BE2C (cell line): ENCODE data around the gene ADCY7.

Experiments used
- DNase-seq: peaks from one replicate; pipeline ENCODE4 v3.0.0-alpha.2; 2020
- H3K27me3 ChIP-seq: fragments of 250-450 bp; sonication (Bioruptor Pico); 2 replicates; pipeline ENCODE4 v1.5.1; 2020; ENCODE audit warnings: mild to moderate bottlenecking
- H3K36me3 ChIP-seq: fragments of 250-450 bp; sonication (Bioruptor Pico); 2 replicates; pipeline ENCODE4 v1.5.1; 2020; ENCODE audit warnings: mild to moderate bottlenecking
- H3K4me1 ChIP-seq: fragments of 250-450 bp; sonication (Bioruptor Pico); 2 replicates; pipeline ENCODE4 v1.5.1; 2020
- H3K4me3 ChIP-seq: 2 replicates; pipeline ENCODE4 v1.5.1; 2011; ENCODE audit warnings: low read depth, low read length
- H3K9me3 ChIP-seq: fragments of 250-450 bp; sonication (Bioruptor Pico); 2 replicates; pipeline ENCODE4 v1.5.1; 2020
- TF ChIP-seq, protein P1 (sequence below): IDR thresholded peaks from 2 replicates; pipeline ENCODE4 v1.5.1; 2012; ENCODE audit warnings: mild to moderate bottlenecking, low read depth, low read length

Gene ADCY7

DNA sequence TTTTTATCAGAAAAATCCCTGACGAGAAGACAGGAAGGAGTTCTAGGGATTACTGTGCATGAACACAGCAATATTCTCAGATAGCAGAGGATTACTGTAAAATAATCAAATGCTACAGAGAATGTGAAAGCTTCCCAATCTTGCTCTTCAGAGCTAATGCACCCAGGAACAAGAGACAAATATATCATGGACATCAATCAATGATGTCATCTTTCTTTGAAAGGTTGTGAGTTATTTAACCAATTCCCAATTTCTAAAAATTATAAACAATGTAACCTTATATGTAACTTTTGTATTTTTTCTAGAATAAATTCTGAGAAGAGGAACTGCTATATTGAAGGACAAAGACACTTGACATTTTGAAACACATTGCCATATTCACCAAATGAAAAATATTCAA lies 56.0 kb downstream of the ADCY7 start:
- no peaks in the 10 kb centered on the region for H3K9me3 ChIP-seq
- H3K4me3 ChIP-seq: no peak overlapping the region
- TF ChIP-seq, protein P1, sequence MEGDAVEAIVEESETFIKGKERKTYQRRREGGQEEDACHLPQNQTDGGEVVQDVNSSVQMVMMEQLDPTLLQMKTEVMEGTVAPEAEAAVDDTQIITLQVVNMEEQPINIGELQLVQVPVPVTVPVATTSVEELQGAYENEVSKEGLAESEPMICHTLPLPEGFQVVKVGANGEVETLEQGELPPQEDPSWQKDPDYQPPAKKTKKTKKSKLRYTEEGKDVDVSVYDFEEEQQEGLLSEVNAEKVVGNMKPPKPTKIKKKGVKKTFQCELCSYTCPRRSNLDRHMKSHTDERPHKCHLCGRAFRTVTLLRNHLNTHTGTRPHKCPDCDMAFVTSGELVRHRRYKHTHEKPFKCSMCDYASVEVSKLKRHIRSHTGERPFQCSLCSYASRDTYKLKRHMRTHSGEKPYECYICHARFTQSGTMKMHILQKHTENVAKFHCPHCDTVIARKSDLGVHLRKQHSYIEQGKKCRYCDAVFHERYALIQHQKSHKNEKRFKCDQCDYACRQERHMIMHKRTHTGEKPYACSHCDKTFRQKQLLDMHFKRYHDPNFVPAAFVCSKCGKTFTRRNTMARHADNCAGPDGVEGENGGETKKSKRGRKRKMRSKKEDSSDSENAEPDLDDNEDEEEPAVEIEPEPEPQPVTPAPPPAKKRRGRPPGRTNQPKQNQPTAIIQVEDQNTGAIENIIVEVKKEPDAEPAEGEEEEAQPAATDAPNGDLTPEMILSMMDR: no peak
- H3K36me3 ChIP-seq: peaks cover 62% of the 10 kb centered on the region
- no peaks in the 10 kb centered on the region for H3K27me3 ChIP-seq
- H3K4me1 ChIP-seq: no peaks in the 10 kb centered on the region
- DNase-seq: no peak

DNA sequence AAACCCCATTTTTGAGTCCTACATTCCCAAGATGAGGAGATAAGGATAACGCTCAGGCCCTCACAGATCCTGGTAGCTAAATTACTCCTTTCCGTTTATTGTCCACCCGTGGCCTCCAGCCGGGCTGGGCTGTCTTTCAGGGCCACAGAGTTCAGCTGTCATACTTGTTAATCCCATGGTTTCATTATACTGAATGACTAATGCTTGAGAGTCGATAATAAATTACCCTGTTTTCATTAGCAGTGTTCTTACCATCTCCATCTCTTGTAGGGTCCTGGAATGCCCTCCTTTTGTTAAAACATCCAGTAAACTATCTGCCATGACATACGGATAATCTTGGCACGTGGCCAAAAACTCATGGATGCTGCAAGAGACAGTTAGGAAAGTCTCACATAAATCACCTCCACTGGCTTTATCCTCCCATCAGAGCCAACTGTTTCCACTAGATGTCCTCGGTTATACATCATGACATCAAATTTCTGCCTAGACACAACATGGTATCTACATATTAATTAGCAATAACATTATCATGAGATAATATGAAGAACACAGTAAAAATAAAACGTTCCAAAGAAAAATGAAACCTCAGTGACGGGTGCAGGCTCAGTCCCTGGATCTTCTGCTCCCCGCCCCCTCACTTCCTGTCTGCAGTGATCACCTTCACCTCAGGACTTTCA lies 57.1 kb downstream of the ADCY7 start:
- no peaks in the 10 kb centered on the region for H3K27me3 ChIP-seq
- TF ChIP-seq, protein P1: peak; percentile 27
- H3K36me3 ChIP-seq: peaks cover 57% of the 10 kb centered on the region
- DNase-seq: peak; percentile 59
- no peak overlapping the region for H3K4me3 ChIP-seq
- no peaks in the 10 kb centered on the region for H3K9me3 ChIP-seq
- no peaks in the 10 kb centered on the region for H3K4me1 ChIP-seq

DNA sequence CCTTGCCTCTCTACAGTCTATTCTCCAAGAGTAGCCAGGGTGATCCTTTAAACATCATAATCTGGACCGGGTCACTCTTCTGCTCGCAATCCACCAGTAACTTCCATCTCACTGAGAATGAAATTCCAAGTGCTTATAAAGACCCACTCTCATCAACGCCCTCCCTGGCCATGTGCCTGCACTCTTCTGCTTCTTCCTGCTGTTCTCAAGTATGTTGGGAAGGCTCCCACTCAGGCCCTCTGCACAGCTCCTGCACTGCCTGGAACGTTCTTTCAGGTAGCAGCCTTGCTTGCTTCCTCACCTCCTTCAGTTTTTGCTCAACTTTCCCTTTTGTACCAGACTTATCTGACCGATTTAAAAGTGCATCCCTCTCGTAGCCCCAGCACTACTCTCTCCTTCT lies 58.0 kb downstream of the ADCY7 start:
- Histone ChIP-seq H3K36me3 (peaks cover 51% of the 10 kb centered on the region), H3K9me3 (no peaks in the 10 kb centered on the region), H3K4me1 (no peaks in the 10 kb centered on the region), H3K4me3 (no peak overlapping the region), H3K27me3 (no peaks in the 10 kb centered on the region)
- TF ChIP-seq, protein P1: no peak
- no peak for DNase-seq

DNA sequence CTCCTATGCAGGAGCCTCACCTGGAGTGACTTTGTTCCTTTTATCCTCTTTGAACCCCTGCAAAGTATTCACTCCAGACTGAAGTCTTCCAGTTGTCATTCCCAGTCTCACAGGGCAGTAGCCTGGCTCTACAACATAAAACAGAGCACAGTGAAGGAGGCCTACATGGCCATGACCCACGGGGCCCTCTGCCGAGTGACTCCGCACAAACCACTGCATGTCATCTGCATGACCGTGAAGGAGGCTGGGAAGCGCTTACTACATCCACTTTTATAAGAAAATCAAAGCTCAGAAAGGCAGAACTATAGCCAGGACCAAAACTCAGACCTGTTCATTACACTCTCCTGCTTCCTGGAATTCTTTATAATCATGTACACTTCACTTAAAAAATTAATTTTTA lies 59.9 kb downstream of the ADCY7 start:
- TF ChIP-seq, protein P1: no peak
- Histone ChIP-seq H3K9me3 (no peaks in the 10 kb centered on the region), H3K4me3 (no peak overlapping the region), H3K36me3 (peaks cover 39% of the 10 kb centered on the region), H3K27me3 (no peaks in the 10 kb centered on the region), H3K4me1 (no peaks in the 10 kb centered on the region)
- no peak for DNase-seq

DNA sequence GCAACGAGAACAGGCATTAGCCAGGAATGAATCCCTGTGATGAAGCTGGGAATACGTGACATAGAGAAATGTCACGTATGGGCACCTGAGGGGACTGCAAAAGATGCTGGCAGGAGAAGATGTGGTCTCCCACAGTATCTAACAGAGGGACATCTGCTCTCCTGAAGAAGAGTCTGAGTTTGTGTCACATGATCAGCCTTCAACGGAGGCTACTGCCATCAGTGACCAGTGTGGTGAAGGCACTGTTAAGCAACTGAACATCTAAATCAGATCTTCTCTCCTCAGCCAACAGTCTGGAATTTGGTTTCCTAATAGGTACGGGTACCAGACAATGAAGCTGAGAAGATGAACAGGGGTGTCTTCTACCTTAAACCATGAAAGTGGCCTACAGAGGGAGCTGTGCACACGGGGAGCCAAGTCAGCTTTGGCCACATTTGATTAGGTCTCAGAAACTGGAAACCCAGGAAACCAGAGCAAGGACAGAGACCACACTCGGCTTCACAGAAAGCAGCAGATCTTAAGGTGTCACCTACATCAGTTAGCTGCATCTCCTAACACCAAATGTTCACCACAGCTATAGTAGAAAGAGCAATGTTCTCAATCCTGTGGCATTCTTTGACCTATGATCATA lies 60.6 kb downstream of the ADCY7 start:
- Histone ChIP-seq H3K36me3 (peaks cover 46% of the 10 kb centered on the region), H3K27me3 (no peaks in the 10 kb centered on the region), H3K4me1 (no peaks in the 10 kb centered on the region), H3K4me3 (no peak overlapping the region), H3K9me3 (no peaks in the 10 kb centered on the region)
- DNase-seq: peak; percentile 38
- TF ChIP-seq, protein P1: peak; percentile 70
